SH-SY5Y (cell line): ENCODE results near the gene PML.

Source experiments
- GATA2 ChIP-seq: IDR thresholded peaks from 2 replicates; pipeline ENCODE4 v1.6.1; 2011; ENCODE audit warnings: mild to moderate bottlenecking, low read depth, low read length
- GATA3 ChIP-seq: IDR thresholded peaks from 2 replicates; pipeline ENCODE4 v1.6.1; 2011; ENCODE audit warnings: low read depth, mild to moderate bottlenecking, low read length, moderate library complexity

DNA sequence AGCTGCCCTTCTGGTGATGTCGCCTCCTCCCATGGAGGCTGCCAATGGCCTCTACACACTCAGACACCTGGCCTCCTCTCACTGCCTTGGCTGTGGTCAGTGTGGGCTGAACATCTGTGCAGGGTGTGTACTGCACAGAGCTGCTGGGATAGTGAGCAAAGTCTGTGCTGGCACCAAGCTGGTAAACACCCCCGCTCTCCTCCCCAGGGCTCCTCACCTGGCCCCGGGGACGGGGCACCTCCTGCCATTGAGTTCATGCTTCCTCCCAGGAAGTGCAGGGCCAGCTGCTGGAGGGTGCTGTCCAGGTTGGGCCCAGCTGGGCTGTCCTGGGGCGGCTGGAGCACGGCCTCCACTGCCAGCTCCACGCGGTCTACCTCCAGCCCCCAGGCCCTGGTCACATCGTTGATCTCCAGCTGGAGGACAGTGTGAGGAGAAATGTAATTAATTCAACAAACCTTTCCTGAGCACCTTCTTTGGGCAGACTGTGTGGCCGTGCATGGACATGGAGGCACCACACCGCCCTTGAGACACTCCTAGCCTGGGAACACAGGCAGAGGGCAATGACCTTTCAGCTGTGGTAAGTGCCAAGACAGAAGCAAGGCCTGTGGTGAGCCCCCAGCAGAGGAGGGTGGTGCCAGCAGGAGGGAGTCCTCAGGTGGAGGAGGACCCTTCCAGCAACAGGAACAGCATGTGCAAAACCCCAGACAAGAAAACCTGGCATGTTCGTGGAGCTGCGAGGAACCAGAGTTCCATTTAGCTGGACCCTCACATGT, 9.2 kb upstream of the PML start:
- TF ChIP-seq GATA3 (no peak), GATA2 (no peak)
